Effector memory CD8-positive, alpha-beta T cell (primary cell): ENCODE results near the gene MGLL.

Experiments
- ATAC-seq: fragments of 150-1000 bp; cut with Tn5 transposase; replicated peaks from 2 replicates; pipeline ENCODE4 v1.10.0; 2021; ENCODE audit warnings: mild to moderate bottlenecking, moderate library complexity
- DNase-seq, 3 experiments: peaks; one replicate each; pipeline ENCODE4 v3.0.0; 2021
- H3K27ac Mint-ChIP-seq, 2 donors: one replicate each; pipeline ENCODE4 v1.8.0; 2022; ENCODE audit warnings: mild to moderate bottlenecking in 2 of 2, mixed read lengths in 2 of 2, moderate library complexity in 2 of 2
- H3K27me3 Mint-ChIP-seq, 2 donors: one replicate each; pipeline ENCODE4 v1.8.0; 2022; ENCODE audit warnings: mixed read lengths in 2 of 2
- H3K36me3 Mint-ChIP-seq: one replicate; pipeline ENCODE4 v1.8.0; 2022; ENCODE audit warnings: mild to moderate bottlenecking, moderate library complexity, mixed read lengths; ENCODE audit not compliant: insufficient read depth
- H3K4me1 Mint-ChIP-seq, 2 donors: one replicate each; pipeline ENCODE4 v1.8.0; 2022; ENCODE audit warnings: low read depth in 2 of 2, mixed read lengths in 2 of 2
- H3K4me3 Mint-ChIP-seq, 2 donors: one replicate each; pipeline ENCODE4 v1.8.0; 2022; ENCODE audit warnings: mild to moderate bottlenecking in 2 of 2, mixed read lengths in 2 of 2, moderate library complexity in 2 of 2
- H3K9me3 Mint-ChIP-seq, 2 donors: one replicate each; pipeline ENCODE4 v1.8.0; 2022; ENCODE audit warnings: mixed read lengths in 2 of 2

Gene MGLL

GRCh38 chr3:127758013-127758412 is 64.3 kb downstream of the MGLL start:
- peaks cover 15 to 28% of the 10 kb centered on the region in 2 donors for H3K27me3 Mint-ChIP-seq

GRCh38 chr3:127755305-127755681 is 67.0 kb downstream of the MGLL start:
- ATAC-seq (no peak), DNase-seq (no peak)
- peak overlapping the region in 1 of 2 donors; percentile 68 for H3K27ac Mint-ChIP-seq
- H3K4me3 Mint-ChIP-seq = peak overlapping the region; percentile 54 to 61
- no peaks in the 10 kb centered on the region for H3K9me3 Mint-ChIP-seq
- peaks cover 22 to 39% of the 10 kb centered on the region in 2 donors for H3K27me3 Mint-ChIP-seq
- H3K36me3 Mint-ChIP-seq = no peaks in the 10 kb centered on the region
- peaks cover 0 to 11% of the 10 kb centered on the region in 2 donors for H3K4me1 Mint-ChIP-seq

More at GRCh38 chr3:127758013-127758412, 64.3 kb downstream of the MGLL start:
- DNase-seq (no peak), ATAC-seq (no peak)
- Mint-ChIP-seq H3K9me3 (no peaks in the 10 kb centered on the region), H3K4me3 (no peak overlapping the region), H3K36me3 (no peaks in the 10 kb centered on the region), H3K4me1 (peaks cover 0 to 14% of the 10 kb centered on the region in 2 donors), H3K27ac (no peak overlapping the region)

GRCh38 chr3:127754411-127755304 is 67.7 kb downstream of the MGLL start:
- H3K36me3 Mint-ChIP-seq = no peaks in the 10 kb centered on the region
- ATAC-seq (peak; percentile 61), DNase-seq (no peak)
- peaks cover 22 to 45% of the 10 kb centered on the region in 2 donors for H3K27me3 Mint-ChIP-seq
- peak overlapping the region in 1 of 2 donors; percentile 68 for H3K27ac Mint-ChIP-seq
- H3K4me1 Mint-ChIP-seq = peaks cover 0 to 11% of the 10 kb centered on the region in 2 donors
- no peaks in the 10 kb centered on the region for H3K9me3 Mint-ChIP-seq
- peak overlapping the region; percentile 54 to 61 for H3K4me3 Mint-ChIP-seq

GRCh38 chr3:127753898-127754410 is 68.4 kb downstream of the MGLL start:
- Mint-ChIP-seq H3K27ac (no peak overlapping the region), H3K4me1 (peaks cover 0 to 11% of the 10 kb centered on the region in 2 donors), H3K27me3 (peaks cover 22 to 52% of the 10 kb centered on the region in 2 donors), H3K4me3 (peak overlapping the region; percentile 54 to 61), H3K36me3 (no peaks in the 10 kb centered on the region), H3K9me3 (no peaks in the 10 kb centered on the region)
- no peak for DNase-seq
- peak; percentile 24 for ATAC-seq

- Mint-ChIP-seq H3K36me3 (no peaks in the 10 kb centered on the region), H3K4me1 (peaks cover 0 to 11% of the 10 kb centered on the region in 2 donors), H3K27ac (no peak overlapping the region), H3K9me3 (no peaks in the 10 kb centered on the region), H3K27me3 (peaks cover 22 to 58% of the 10 kb centered on the region in 2 donors), H3K4me3 (no peak overlapping the region)
- DNase-seq = no peak
- ATAC-seq = no peak
Measured at GRCh38 chr3:127753338-127753737, 69.0 kb downstream of the MGLL start.

- no peaks in the 10 kb centered on the region for H3K9me3 Mint-ChIP-seq
- H3K27ac Mint-ChIP-seq = no peak overlapping the region
Measured at GRCh38 chr3:127751782-127752181, 70.5 kb downstream of the MGLL start.

GRCh38 chr3:127751163-127751621 is 71.1 kb downstream of the MGLL start:
- Mint-ChIP-seq H3K27me3 (peaks cover 31 to 59% of the 10 kb centered on the region in 2 donors), H3K9me3 (no peaks in the 10 kb centered on the region), H3K4me1 (peaks cover 0 to 11% of the 10 kb centered on the region in 2 donors), H3K36me3 (no peaks in the 10 kb centered on the region), H3K27ac (peak overlapping the region in 1 of 2 donors; percentile 30), H3K4me3 (no peak overlapping the region)
- ATAC-seq (no peak), DNase-seq (no peak)

More at GRCh38 chr3:127751782-127752181, 70.5 kb downstream of the MGLL start:
- ATAC-seq (no peak), DNase-seq (no peak)
- H3K4me3 Mint-ChIP-seq = no peak overlapping the region
- peaks cover 29 to 60% of the 10 kb centered on the region in 2 donors for H3K27me3 Mint-ChIP-seq
- H3K36me3 Mint-ChIP-seq = no peaks in the 10 kb centered on the region
- peaks cover 0 to 11% of the 10 kb centered on the region in 2 donors for H3K4me1 Mint-ChIP-seq

GRCh38 chr3:127750226-127751031 is 71.9 kb downstream of the MGLL start:
- H3K36me3 Mint-ChIP-seq = no peaks in the 10 kb centered on the region
- no peaks in the 10 kb centered on the region for H3K9me3 Mint-ChIP-seq
- H3K27ac Mint-ChIP-seq = no peak overlapping the region

GRCh38 chr3:127749787-127750225 is 72.5 kb downstream of the MGLL start:
- ATAC-seq (no peak), DNase-seq (no peak)
- no peak overlapping the region for H3K4me3 Mint-ChIP-seq
- H3K36me3 Mint-ChIP-seq = no peaks in the 10 kb centered on the region
- no peak overlapping the region for H3K27ac Mint-ChIP-seq
- H3K27me3 Mint-ChIP-seq = peaks cover 25 to 55% of the 10 kb centered on the region in 2 donors
- no peaks in the 10 kb centered on the region for H3K9me3 Mint-ChIP-seq
- H3K4me1 Mint-ChIP-seq = peaks cover 0 to 6% of the 10 kb centered on the region in 2 donors

More at GRCh38 chr3:127750226-127751031, 71.9 kb downstream of the MGLL start:
- H3K4me1 Mint-ChIP-seq = peaks cover 0 to 11% of the 10 kb centered on the region in 2 donors
- ATAC-seq (no peak), DNase-seq (no peak)
- peaks cover 31 to 57% of the 10 kb centered on the region in 2 donors for H3K27me3 Mint-ChIP-seq
- no peak overlapping the region for H3K4me3 Mint-ChIP-seq

- H3K9me3 Mint-ChIP-seq = no peaks in the 10 kb centered on the region
- H3K27ac Mint-ChIP-seq = no peak overlapping the region
- no peaks in the 10 kb centered on the region for H3K36me3 Mint-ChIP-seq
- H3K27me3 Mint-ChIP-seq = peaks cover 23 to 50% of the 10 kb centered on the region in 2 donors
- H3K4me1 Mint-ChIP-seq = peaks cover 0 to 2% of the 10 kb centered on the region in 2 donors
- H3K4me3 Mint-ChIP-seq = no peak overlapping the region
- ATAC-seq (no peak), DNase-seq (no peak)
Measured at GRCh38 chr3:127749361-127749760, 73.0 kb downstream of the MGLL start.

GRCh38 chr3:127748754-127749327 is 73.5 kb downstream of the MGLL start:
- Mint-ChIP-seq H3K4me3 (no peak overlapping the region), H3K36me3 (no peaks in the 10 kb centered on the region), H3K27ac (no peak overlapping the region), H3K27me3 (peaks cover 22 to 45% of the 10 kb centered on the region in 2 donors), H3K9me3 (no peaks in the 10 kb centered on the region), H3K4me1 (no peaks in the 10 kb centered on the region)
- DNase-seq (no peak), ATAC-seq (no peak)

- Mint-ChIP-seq H3K27ac (no peak overlapping the region), H3K9me3 (no peaks in the 10 kb centered on the region), H3K36me3 (no peaks in the 10 kb centered on the region), H3K4me1 (no peaks in the 10 kb centered on the region), H3K27me3 (peaks cover 22 to 43% of the 10 kb centered on the region in 2 donors), H3K4me3 (no peak overlapping the region)
- DNase-seq = no peak
- ATAC-seq = no peak
Measured at GRCh38 chr3:127747751-127748521, 74.4 kb downstream of the MGLL start.
